ENCODE results near the gene TXNDC2. TPM values are rescaled to one million over a fixed set of nuclear protein-coding genes. Genes with fewer than 3 reads are reported as not detected.

TXNDC2 gene
- total RNA-seq, 1 experiment from 2014 or later, result 0.12 TPM

DNA sequence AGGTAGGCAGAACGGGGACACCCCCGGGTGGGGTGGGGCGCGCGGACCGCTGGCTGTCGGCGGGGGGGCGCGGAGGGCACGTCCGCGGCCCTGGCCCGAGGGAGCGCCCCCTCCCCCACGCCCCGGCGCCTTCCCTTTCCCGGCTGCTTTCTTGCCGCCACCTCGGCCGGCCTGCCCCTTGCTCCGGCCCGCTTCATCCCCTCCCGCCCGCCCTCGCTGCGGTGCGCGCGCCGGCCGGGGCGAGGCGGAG lies 28.5 kb downstream of the TXNDC2 start:
- DNase-seq (ENCODE audit: low read depth, low spot score) (no peak), ATAC-seq (no peak)
- Histone ChIP-seq H3K27ac (ENCODE audit: low read depth, low read length) (peak overlapping the region; percentile 98), H3K4me1 (ENCODE audit: control insufficient read depth in 1 of 2, insufficient read depth in 2 of 2, low read length in 2 of 2) (peaks cover 36 to 49% of the 10 kb centered on the region in 2 experiments), H3K9me2 (ENCODE audit: insufficient read depth) (no peaks in the 10 kb centered on the region), H3K9ac (ENCODE audit: low read length) (peak overlapping the region; percentile 85), H3K9me3 (ENCODE audit: control insufficient read depth in 1 of 2, insufficient read depth in 1 of 2, low read depth in 1 of 2, low read length in 2 of 2) (no peaks in the 10 kb centered on the region), H3K4me3 (replicated peaks in 1 of 2; ENCODE audit: low read depth in 1 of 2, low read length in 2 of 2) (peak overlapping the region; percentile 64 to 78), H4K20me1 (ENCODE audit: insufficient read depth) (peaks cover 38% of the 10 kb centered on the region), H2AFZ (ENCODE audit: low read depth, low read length, poor library complexity, severe bottlenecking) (no peak overlapping the region), H3K36me3 (ENCODE audit: control insufficient read depth in 1 of 2, insufficient read depth in 2 of 2, low read length in 2 of 2) (no peaks in the 10 kb centered on the region), H3K79me2 (ENCODE audit: insufficient read depth, low read length) (peaks cover 47% of the 10 kb centered on the region), H3K27me3 (ENCODE audit: insufficient read depth, low read length) (no peaks in the 10 kb centered on the region), H3K4me2 (ENCODE audit: low read length) (peak overlapping the region; percentile 89)
- intact Hi-C loops (cut with micrococcal nuclease), result loop anchor here (2.0 to 10.0 kb wide), 2 partner anchors 85 to 299 kb away; partner anchors contain the start of gene PPP4R1
- TF ChIP-seq ELF1 (IDR thresholded peaks at IDR 0.05; ENCODE audit: borderline replicate concordance, low read depth) (no peak), CTCF (IDR thresholded peaks at IDR 0.05 in 2 of 3, conservative IDR thresholded peaks at IDR 0.05 in 1 of 3; ENCODE audit: borderline replicate concordance in 1 of 3, insufficient read depth in 1 of 3, low read depth in 2 of 3, low read length in 2 of 3) (no peak), ZFX (IDR thresholded peaks at IDR 0.05) (peak; percentile 78), SIN3A (IDR thresholded peaks at IDR 0.05; ENCODE audit: low read depth) (no peak), POLR2AphosphoS5 (IDR thresholded peaks at IDR 0.05; ENCODE audit: low read depth, low read length) (no peak)
- ChIA-PET RAD21 (ENCODE audit: low non-redundant PET in 1 of 2, low total read pairs in 2 of 2, uncharacterized antibody in 2 of 2, unreplicated experiment in 2 of 2) (no interaction called here), POLR2A (interaction anchor here (1.3 to 1.4 kb wide), 4 partner anchors 10 to 44 kb away, joined by 3 to 12 read pairs (median 6); no protein-coding TSS in a partner anchor), CTCF (interaction anchor here (1.4 kb wide), 1 partner anchor 87 kb away, joined by 3 read pairs; no protein-coding TSS in a partner anchor)
- BruUV-seq (replicated peaks), result no TSS peak

- ChIA-PET POLR2A (interaction anchor here (1.0 to 1.4 kb wide), 3 partner anchors 10 to 87 kb away, joined by 3 to 7 read pairs (median 5); no protein-coding TSS in a partner anchor), RAD21 (ENCODE audit: low non-redundant PET in 1 of 2, low total read pairs in 2 of 2, uncharacterized antibody in 2 of 2, unreplicated experiment in 2 of 2) (no interaction called here)
- no peak for TF ChIP-seq YY1 (IDR thresholded peaks at IDR 0.05; ENCODE audit: extremely low read depth, insufficient replicate concordance, low read depth, low read length)
- TF ChIP-seq POLR2AphosphoS5 (IDR thresholded peaks at IDR 0.05; ENCODE audit: low read depth, low read length), result peak; percentile 55
- TF ChIP-seq REST (IDR thresholded peaks at IDR 0.05; ENCODE audit: low read depth), result no peak
- TF ChIP-seq TCF7L2 (IDR thresholded peaks at IDR 0.05; ENCODE audit: borderline replicate concordance, extremely low read depth, insufficient read depth, insufficient read length), result peak; percentile 41
- TF ChIP-seq ZFX (IDR thresholded peaks at IDR 0.05), result peak; percentile 55; the same call in 1 of the 2 replicates
Measured at GRCh38 chr18:9914584-9915290, 29.0 kb downstream of the TXNDC2 start.

More at GRCh38 chr18:9914584-9915290, 29.0 kb downstream of the TXNDC2 start:
- Histone ChIP-seq H3K4me2 (ENCODE audit: low read length) (peak overlapping the region; percentile 74), H3K36me3 (ENCODE audit: control insufficient read depth in 1 of 2, insufficient read depth in 2 of 2, low read length in 2 of 2) (no peaks in the 10 kb centered on the region), H3K27me3 (ENCODE audit: insufficient read depth, low read length) (no peaks in the 10 kb centered on the region), H3K79me2 (ENCODE audit: insufficient read depth, low read length) (peaks cover 52% of the 10 kb centered on the region), H2AFZ (ENCODE audit: low read depth, low read length, poor library complexity, severe bottlenecking) (no peak overlapping the region), H3K27ac (ENCODE audit: low read depth, low read length) (peak overlapping the region; percentile 98), H3K4me1 (ENCODE audit: control insufficient read depth in 1 of 2, insufficient read depth in 2 of 2, low read length in 2 of 2) (peaks cover 41 to 53% of the 10 kb centered on the region in 2 experiments), H3K4me3 (replicated peaks in 1 of 2; ENCODE audit: low read depth in 1 of 2, low read length in 2 of 2) (peak overlapping the region; percentile 64 to 78), H3K9ac (ENCODE audit: low read length) (peak overlapping the region; percentile 85), H4K20me1 (ENCODE audit: insufficient read depth) (peaks cover 39% of the 10 kb centered on the region), H3K9me3 (ENCODE audit: control insufficient read depth in 1 of 2, insufficient read depth in 1 of 2, low read depth in 1 of 2, low read length in 2 of 2) (no peaks in the 10 kb centered on the region), H3K9me2 (ENCODE audit: insufficient read depth) (no peaks in the 10 kb centered on the region)
- DNase-seq (ENCODE audit: low read depth, low spot score) (peak; percentile 49), ATAC-seq (peak; percentile 42)
- BruUV-seq (replicated peaks), result no TSS peak
- CTCF ChIA-PET, result interaction anchor here (1.4 kb wide), 1 partner anchor 88 kb away, joined by 3 read pairs; no protein-coding TSS in a partner anchor
- intact Hi-C loops (cut with micrococcal nuclease), result loop anchor here (2.0 to 10.0 kb wide), 2 partner anchors 86 to 300 kb away; partner anchors contain the start of gene PPP4R1

All from HCT116 (cell line).